ENCODE measurements around the gene EYA2.

- TF ChIP-seq POLR2AphosphoS5 (IDR thresholded peaks at IDR 0.05; ENCODE audit: insufficient read depth in 1 of 2, low read depth in 1 of 2), result no peak
- no peak for TF ChIP-seq POLR2A (IDR thresholded peaks at IDR 0.05)
- no peak for TF ChIP-seq CTCF (IDR thresholded peaks at IDR 0.05)
Observed at GRCh38 chr20:47044938-47045337, 150.3 kb downstream of the EYA2 start.
